ENCODE results near the gene RTN3.
"Not testable (repeated sequence)": the region's sequence is repeated elsewhere in the genome, so short reads cannot be mapped to it uniquely, and the experiment has no call there.

RTN3 gene

GRCh38 chr11:63672936-63673539, 8.3 kb upstream of the RTN3 start:
- H3K27ac ChIP-seq, result no peak overlapping the region
- no peaks in the 10 kb centered on the region for H3K36me3 ChIP-seq
- intact Hi-C loops (cut with DNase I; ENCODE audit: low total_unique reads), result no loop called here
- DNase-seq, result no peak
- H3K4me1 ChIP-seq, result peaks cover 0 to 30% (median 19%) of the 10 kb centered on the region in 4 donors
- no peaks in the 10 kb centered on the region for H3K27me3 ChIP-seq
- no peak for TF ChIP-seq CTCF (IDR thresholded peaks at IDR 0.05)
- no peak overlapping the region for H3K4me3 ChIP-seq
- H3K9me3 ChIP-seq, result no peaks in the 10 kb centered on the region

- H3K36me3 ChIP-seq, result no peaks in the 10 kb centered on the region
- peaks cover 0 to 24% (median 15%) of the 10 kb centered on the region in 4 donors for H3K4me1 ChIP-seq
- no peaks in the 10 kb centered on the region for H3K27me3 ChIP-seq
- intact Hi-C loops (cut with DNase I; ENCODE audit: low total_unique reads), result no loop called here
- DNase-seq, result no peak
- no peak for TF ChIP-seq CTCF (IDR thresholded peaks at IDR 0.05)
- H3K4me3 ChIP-seq, result no peak overlapping the region
- no peaks in the 10 kb centered on the region for H3K9me3 ChIP-seq
- no peak overlapping the region for H3K27ac ChIP-seq
Observed at GRCh38 chr11:63673579-63673978, 7.7 kb upstream of the RTN3 start.

- no peaks in the 10 kb centered on the region for H3K36me3 ChIP-seq
- peaks cover 0 to 37% (median 15%) of the 10 kb centered on the region in 4 donors for H3K4me1 ChIP-seq
- intact Hi-C loops (cut with DNase I; ENCODE audit: low total_unique reads), result loop anchor here (10.0 kb wide), 1 partner anchor 54 kb away; no protein-coding TSS in a partner anchor
- no peak for TF ChIP-seq CTCF (IDR thresholded peaks at IDR 0.05)
- peak overlapping the region; percentile 97 to 98 for H3K27ac ChIP-seq
- DNase-seq, result no peak
- no peaks in the 10 kb centered on the region for H3K9me3 ChIP-seq
- H3K4me3 ChIP-seq, result peak overlapping the region; percentile 84 to 97
- H3K27me3 ChIP-seq, result no peaks in the 10 kb centered on the region
Observed at GRCh38 chr11:63680834-63681320, 423 bp upstream of the RTN3 start.

GRCh38 chr11:63682066-63683021, 1.0 kb downstream of the RTN3 start:
- Histone ChIP-seq H3K27me3 (no peaks in the 10 kb centered on the region), H3K27ac (peak overlapping the region; percentile 97 to 98), H3K4me3 (peak overlapping the region; percentile 84 to 97), H3K9me3 (no peaks in the 10 kb centered on the region), H3K36me3 (no peaks in the 10 kb centered on the region), H3K4me1 (peaks cover 0 to 47% (median 24%) of the 10 kb centered on the region in 4 donors)
- intact Hi-C loops (cut with DNase I; ENCODE audit: low total_unique reads), result loop anchor here (10.0 kb wide), 1 partner anchor 52 kb away; no protein-coding TSS in a partner anchor
- peak in 1 of 2 donors; percentile 43 for DNase-seq
- peak in 1 of 2 experiments; percentile 22 for TF ChIP-seq CTCF (IDR thresholded peaks at IDR 0.05)

GRCh38 chr11:63683133-63683991, 2.1 kb downstream of the RTN3 start:
- H3K4me1 ChIP-seq, result peaks cover 0 to 53% (median 25%) of the 10 kb centered on the region in 4 donors
- H3K36me3 ChIP-seq, result no peaks in the 10 kb centered on the region
- intact Hi-C loops (cut with DNase I; ENCODE audit: low total_unique reads), result loop anchor here (10.0 kb wide), 1 partner anchor 51 kb away; no protein-coding TSS in a partner anchor

GRCh38 chr11:63685158-63685721, 3.9 kb downstream of the RTN3 start:
- not testable (repeated sequence) for H3K36me3 ChIP-seq, H3K27ac ChIP-seq, H3K4me3 ChIP-seq, H3K27me3 ChIP-seq, DNase-seq, H3K9me3 ChIP-seq
- H3K4me1 ChIP-seq, result peaks cover 0 to 69% (median 27%) of the 10 kb centered on the region in 4 donors
- intact Hi-C loops (cut with DNase I; ENCODE audit: low total_unique reads), result loop anchor here (10.0 kb wide), 1 partner anchor 50 kb away; no protein-coding TSS in a partner anchor

More at GRCh38 chr11:63683133-63683991, 2.1 kb downstream of the RTN3 start:
- no peak for TF ChIP-seq CTCF (IDR thresholded peaks at IDR 0.05)
- Histone ChIP-seq H3K27ac (peak overlapping the region; percentile 97 to 98), H3K27me3 (no peaks in the 10 kb centered on the region), H3K4me3 (peak overlapping the region; percentile 84 to 97), H3K9me3 (no peaks in the 10 kb centered on the region)
- no peak for DNase-seq
